T-cell (primary cell): Measurements from ENCODE around the gene BAHD1. TPM values are rescaled to one million over a fixed set of nuclear protein-coding genes. Genes with fewer than 3 reads are reported as not detected.

Experiments used
- ATAC-seq, 4 experiments: fragments of 200-7000 bp in 3 of 4; fragments of 150-1000 bp in 1 of 4; cut with Tn5 transposase; replicated peaks in 1 of 4; 1 replicate in 3 of 4; 2 replicates in 1 of 4; pipeline ENCODE4 v1.10.0; 2021; ENCODE audit warnings: moderate library complexity in 3 of 4, mild to moderate bottlenecking in 2 of 4, moderate number of reproducible peaks in 1 of 4
- CTCF ChIA-PET, 2 donors: fragments of 300-600 bp; sonication (Branson Sonifier 250); formaldehyde crosslinking; loops; one replicate each; lab custom pipeline; 2022; ENCODE audit warnings: antibody characterized with exemption in 2 of 2; lab: Charles Lee
- POLR2A ChIA-PET, 2 donors: fragments of 300-600 bp; sonication (Branson Sonifier 250); formaldehyde crosslinking; loops; one replicate each; lab custom pipeline; 2022; ENCODE audit warnings: antibody characterized with exemption in 2 of 2; lab: Charles Lee
- DNase-seq, 35 experiments: peaks; one replicate each; pipeline versions ENCODE4 v3.0.0 to v3.0.0-alpha.2; 2013 to 2023
- H3K27ac ChIP-seq: one replicate; pipeline ENCODE4 v1.5.1; 2013; ENCODE audit warnings: low read length
- H3K27me3 ChIP-seq, 2 experiments: replicated peaks in 1 of 2; 1 replicate in 1 of 2; 2 replicates in 1 of 2; pipeline versions ENCODE4 v1.6.1 to v1.7.0; 2013; ENCODE audit warnings: low read length in 1 of 2, mixed read lengths in 1 of 2; ENCODE audit not compliant: control insufficient read depth in 2 of 2, insufficient read depth in 2 of 2; ENCODE audit errors: extremely low read depth in 1 of 2
- H3K36me3 ChIP-seq, 2 donors: 1 replicate in 1 of 2; 2 replicates in 1 of 2; pipeline versions ENCODE4 v1.6.1 to v1.7.0; 2013; ENCODE audit warnings: low read length in 1 of 2; ENCODE audit not compliant: control insufficient read depth in 2 of 2, insufficient read depth in 1 of 2; ENCODE audit errors: extremely low read depth in 1 of 2
- H3K4me1 ChIP-seq, 2 experiments: 1 replicate in 1 of 2; 2 replicates in 1 of 2; pipeline versions ENCODE4 v1.6.1 to v1.7.0; 2013; ENCODE audit warnings: low read length in 2 of 2, mixed read lengths in 1 of 2; ENCODE audit not compliant: insufficient read depth in 2 of 2, control insufficient read depth in 1 of 2; ENCODE audit errors: extremely low read depth in 1 of 2
- H3K4me3 ChIP-seq, 2 donors: 1 replicate in 1 of 2; 2 replicates in 1 of 2; pipeline versions ENCODE4 v1.5.1 to v1.7.0; 2013; ENCODE audit warnings: mild to moderate bottlenecking in 2 of 2, low read length in 1 of 2, moderate library complexity in 1 of 2; ENCODE audit not compliant: control insufficient read depth in 1 of 2; ENCODE audit errors: extremely low read depth in 1 of 2
- H3K9me3 ChIP-seq: 2 replicates; pipeline ENCODE4 v1.7.0; 2013
- H3K27ac Mint-ChIP-seq, 2 donors: one replicate each; pipeline ENCODE4 v1.8.0; 2020 to 2021; ENCODE audit warnings: mild to moderate bottlenecking in 2 of 2, mixed read lengths in 2 of 2
- H3K27me3 Mint-ChIP-seq, 2 donors: one replicate each; pipeline ENCODE4 v1.8.0; 2021 to 2022; ENCODE audit warnings: mixed read lengths in 2 of 2
- H3K36me3 Mint-ChIP-seq: one replicate; pipeline ENCODE4 v1.8.0; 2021; ENCODE audit warnings: mixed read lengths
- H3K4me1 Mint-ChIP-seq, 3 donors: one replicate each; pipeline ENCODE4 v1.8.0; 2020 to 2022; ENCODE audit warnings: mixed read lengths in 3 of 3, mild to moderate bottlenecking in 1 of 3
- H3K4me3 Mint-ChIP-seq, 3 donors: one replicate each; pipeline ENCODE4 v1.8.0; 2020 to 2022; ENCODE audit warnings: mild to moderate bottlenecking in 3 of 3, mixed read lengths in 3 of 3, moderate library complexity in 3 of 3
- H3K9me3 Mint-ChIP-seq, 3 donors: one replicate each; pipeline ENCODE4 v1.8.0; 2020 to 2022; ENCODE audit warnings: mixed read lengths in 3 of 3
- WGBS: methylation state at CpG from one replicate; pipeline ENCODE4 v1.1.5; 2013; ENCODE audit warnings: missing lambda C conversion rate; ENCODE audit not compliant: insufficient coverage; 5-methylcytosine and 5-hydroxymethylcytosine counted together
- total RNA-seq, 35 experiments: library from RNA in 6 of 35; stranded (reverse) in 6 of 35; fragments of 120-200 nt in 1 of 35; gene quantifications; one replicate each; pipeline versions ENCODE4 v1.2.1 to v1.2.4 and lab custom pipeline; 2013 to 2026

The BAHD1 gene
- total RNA-seq, 5 donors from 2014 or later (not counting 1 experiment from before 2014, with no cell fraction given) = 31.1 to 50.9 (median 48.1) TPM

DNA sequence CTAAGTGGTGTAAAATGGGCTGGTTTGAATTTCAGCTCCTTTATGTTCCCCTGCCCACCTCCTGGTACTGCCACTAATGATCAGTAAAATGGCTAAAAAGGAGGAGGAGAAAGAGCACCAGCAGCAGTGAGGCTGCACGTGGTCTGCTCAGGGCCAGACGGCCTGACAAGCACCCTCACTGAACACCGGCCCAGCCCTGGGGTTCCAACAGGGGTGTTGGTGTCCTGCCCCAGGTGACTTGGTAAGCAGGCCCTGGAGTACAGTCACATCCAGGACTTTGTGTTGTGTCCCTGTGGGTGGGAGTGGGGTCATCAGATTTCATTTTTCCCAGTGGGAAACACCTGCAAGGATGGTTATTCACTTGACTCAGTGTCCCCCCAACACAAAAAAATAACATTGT, 5.4 kb downstream of the BAHD1 start:
- ATAC-seq (no peak), DNase-seq (no peak)
- no peaks in the 10 kb centered on the region for H3K27me3 ChIP-seq
- ChIA-PET POLR2A (no interaction called here), CTCF (interaction anchor here in 1 of 2 donors (1.3 kb wide), 1 partner anchor 23 kb away, joined by 3 read pairs; no protein-coding TSS in a partner anchor)
- Mint-ChIP-seq H3K4me1 (peaks cover 67 to 74% (median 68%) of the 10 kb centered on the region in 3 donors), H3K4me3 (no peak overlapping the region), H3K36me3 (no peaks in the 10 kb centered on the region), H3K27me3 (no peaks in the 10 kb centered on the region), H3K9me3 (no peaks in the 10 kb centered on the region), H3K27ac (no peak overlapping the region)
- WGBS = 91% methylated on average over 3 of the region's 3 CpGs
- H3K27ac ChIP-seq = no peak overlapping the region
- no peak overlapping the region for H3K4me3 ChIP-seq
- no peaks in the 10 kb centered on the region for H3K9me3 ChIP-seq
- H3K4me1 ChIP-seq = peaks cover 3 to 50% of the 10 kb centered on the region in 2 experiments
- no peaks in the 10 kb centered on the region for H3K36me3 ChIP-seq

DNA sequence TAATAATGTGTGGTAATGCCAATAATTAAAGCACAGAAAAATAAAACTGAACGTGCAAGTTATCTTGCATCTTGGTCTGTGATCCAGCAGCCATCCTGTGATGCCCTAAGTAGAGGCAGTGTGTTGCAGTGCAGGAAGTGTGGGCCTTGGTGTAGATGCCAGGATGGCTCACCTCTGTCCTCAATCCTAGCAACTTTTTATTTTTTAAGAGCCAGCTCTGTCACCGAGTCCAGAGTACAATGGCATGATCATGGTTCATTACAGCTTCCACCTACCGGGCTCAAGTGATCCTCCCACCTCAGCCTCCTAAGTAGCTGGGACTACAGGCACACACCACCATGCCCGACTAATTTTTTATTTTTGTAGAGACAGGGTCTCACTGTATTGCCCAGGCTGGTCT, 7.6 kb downstream of the BAHD1 start:
- POLR2A ChIA-PET = no interaction called here
- CTCF ChIA-PET = interaction anchor here (0.6 to 0.7 kb wide), 2 partner anchors 144 to 180 kb away, joined by 3 read pairs; no protein-coding TSS in a partner anchor
- H3K36me3 Mint-ChIP-seq = no peaks in the 10 kb centered on the region

DNA sequence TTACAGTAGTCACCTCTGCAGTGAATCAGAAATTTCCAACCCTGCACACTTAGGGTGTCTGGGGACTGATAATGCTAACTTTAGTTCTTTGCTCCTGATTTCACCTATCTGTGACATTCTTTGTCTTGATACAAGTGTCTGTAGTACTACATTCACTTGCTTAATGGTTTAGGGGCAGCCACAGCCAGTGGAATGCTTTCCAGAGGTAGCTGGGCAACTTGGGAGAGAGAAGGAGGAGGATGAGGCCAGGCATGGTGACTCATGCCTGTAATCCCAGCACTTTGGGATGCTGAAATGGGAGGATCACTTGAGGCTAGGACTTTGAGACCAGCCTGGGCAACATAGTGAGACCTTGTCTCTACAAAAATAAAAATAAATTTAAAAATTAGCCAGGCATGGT, 8.5 kb downstream of the BAHD1 start:
- CTCF ChIA-PET = interaction anchor here in 1 of 2 donors (0.7 kb wide), 1 partner anchor 260 kb away, joined by 6 read pairs; no protein-coding TSS in a partner anchor
- H3K27me3 Mint-ChIP-seq = no peaks in the 10 kb centered on the region
- no peaks in the 10 kb centered on the region for H3K27me3 ChIP-seq
- H3K36me3 ChIP-seq = no peaks in the 10 kb centered on the region
- H3K27ac ChIP-seq = no peak overlapping the region
- H3K36me3 Mint-ChIP-seq = no peaks in the 10 kb centered on the region
- no peak for DNase-seq
- no peaks in the 10 kb centered on the region for H3K9me3 ChIP-seq
- H3K4me1 Mint-ChIP-seq = peaks cover 77 to 85% (median 79%) of the 10 kb centered on the region in 3 donors
- H3K9me3 Mint-ChIP-seq = no peaks in the 10 kb centered on the region
- H3K27ac Mint-ChIP-seq = peak overlapping the region; percentile 60 to 72
- no peak overlapping the region for H3K4me3 Mint-ChIP-seq
- H3K4me1 ChIP-seq = peaks cover 16 to 64% of the 10 kb centered on the region in 2 experiments
- POLR2A ChIA-PET = interaction anchor here in 1 of 2 donors (0.6 to 0.7 kb wide), 2 partner anchors 10 to 200 kb away, joined by 3 to 5 read pairs; no protein-coding TSS in a partner anchor
- ATAC-seq = no peak
- H3K4me3 ChIP-seq = no peak overlapping the region

More for the DNA sequence above, 7.6 kb downstream of the BAHD1 start:
- Histone ChIP-seq H3K36me3 (no peaks in the 10 kb centered on the region), H3K4me3 (no peak overlapping the region), H3K27ac (no peak overlapping the region), H3K9me3 (no peaks in the 10 kb centered on the region), H3K27me3 (no peaks in the 10 kb centered on the region), H3K4me1 (peaks cover 11 to 60% of the 10 kb centered on the region in 2 experiments)
- no peaks in the 10 kb centered on the region for H3K9me3 Mint-ChIP-seq
- DNase-seq (no peak), ATAC-seq (no peak)
- H3K4me3 Mint-ChIP-seq = no peak overlapping the region
- H3K27me3 Mint-ChIP-seq = no peaks in the 10 kb centered on the region
- peak overlapping the region in 1 of 2 donors; percentile 22 for H3K27ac Mint-ChIP-seq
- H3K4me1 Mint-ChIP-seq = peaks cover 77 to 85% (median 79%) of the 10 kb centered on the region in 3 donors
- WGBS = 93% methylated on average over 3 of the region's 4 CpGs

DNA sequence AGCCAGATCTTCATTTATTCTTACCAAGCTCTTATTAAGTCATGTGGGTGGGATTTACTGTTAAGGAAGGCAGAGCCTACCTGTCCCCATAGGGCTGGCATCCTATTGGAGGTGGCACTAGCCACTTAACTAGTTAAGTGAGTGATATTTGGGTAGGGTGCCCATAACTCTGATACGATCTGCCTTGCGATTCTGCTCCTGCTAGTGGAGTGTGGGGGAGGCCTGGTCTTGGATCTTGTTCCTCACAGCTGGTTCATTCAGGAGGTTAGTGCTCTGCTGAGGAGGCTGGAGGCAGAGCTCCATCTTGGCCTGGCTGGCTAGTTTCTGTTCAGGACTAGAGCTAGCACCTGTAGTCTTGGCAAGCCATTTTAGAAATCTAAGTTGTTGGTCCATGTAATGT, 9.3 kb downstream of the BAHD1 start:
- H3K36me3 Mint-ChIP-seq = no peaks in the 10 kb centered on the region
- peaks cover 23 to 65% of the 10 kb centered on the region in 2 experiments for H3K4me1 ChIP-seq
- H3K27ac ChIP-seq = no peak overlapping the region
- POLR2A ChIA-PET = no interaction called here
- 80% methylated on average over 1 of the region's 2 CpGs for WGBS
- no peaks in the 10 kb centered on the region for H3K9me3 Mint-ChIP-seq
- H3K9me3 ChIP-seq = no peaks in the 10 kb centered on the region
- H3K27me3 ChIP-seq = no peaks in the 10 kb centered on the region
- H3K36me3 ChIP-seq = no peaks in the 10 kb centered on the region
- peak overlapping the region in 1 of 3 donors; percentile 12 for H3K4me3 Mint-ChIP-seq
- H3K4me3 ChIP-seq = no peak overlapping the region
- DNase-seq (no peak), ATAC-seq (no peak)
- H3K27ac Mint-ChIP-seq = peak overlapping the region; percentile 60 to 97
- H3K27me3 Mint-ChIP-seq = no peaks in the 10 kb centered on the region
- peaks cover 77 to 85% (median 79%) of the 10 kb centered on the region in 3 donors for H3K4me1 Mint-ChIP-seq
- CTCF ChIA-PET = interaction anchor here (0.5 to 0.7 kb wide), 2 partner anchors 9 to 190 kb away, joined by 3 read pairs; no protein-coding TSS in a partner anchor

DNA sequence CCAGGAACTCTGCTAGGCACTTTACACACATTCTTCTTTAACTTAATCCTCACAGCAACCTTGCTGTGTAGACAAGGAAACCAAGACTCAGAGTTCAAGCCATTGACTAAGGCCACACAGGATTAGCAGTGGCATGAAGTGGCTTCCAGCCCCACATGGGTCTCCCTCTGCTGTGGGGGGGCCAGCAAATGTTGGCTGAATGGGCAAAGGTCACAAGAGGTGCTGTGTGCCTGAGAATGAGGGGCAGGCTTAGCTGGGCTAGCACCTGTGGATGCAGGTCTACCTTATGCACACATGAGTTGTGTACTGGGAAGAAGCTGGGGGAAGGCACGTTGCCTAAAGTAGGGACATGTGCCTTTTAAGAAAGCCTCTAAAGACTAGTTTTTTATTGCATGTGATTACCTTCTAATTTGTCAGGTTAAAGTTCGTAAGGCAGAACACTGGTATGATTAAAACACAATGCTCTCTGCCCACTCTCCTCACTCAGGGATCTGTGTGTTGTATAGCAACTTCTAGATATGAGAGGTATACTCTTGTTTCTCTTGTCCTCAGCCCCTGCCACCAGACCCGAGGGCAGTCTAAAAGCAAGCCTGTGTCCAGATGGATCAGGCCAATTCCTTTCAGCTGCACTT, 10.9 kb downstream of the BAHD1 start:
- no peaks in the 10 kb centered on the region for H3K27me3 Mint-ChIP-seq
- DNase-seq = no peak
- ChIA-PET POLR2A (interaction anchor here (0.5 to 1.0 kb wide), 3 partner anchors 9 to 58 kb away, joined by 3 to 9 read pairs (median 3); no protein-coding TSS in a partner anchor), CTCF (interaction anchor here (0.6 to 0.8 kb wide), 4 partner anchors 9 to 111 kb away, joined by 3 to 9 read pairs (median 5); partner anchors contain the start of gene BAHD1 (in 1 of the 2))
- Histone ChIP-seq H3K4me1 (peaks cover 30 to 73% of the 10 kb centered on the region in 2 experiments), H3K4me3 (no peak overlapping the region), H3K9me3 (no peaks in the 10 kb centered on the region), H3K27me3 (no peaks in the 10 kb centered on the region), H3K36me3 (no peaks in the 10 kb centered on the region), H3K27ac (peak overlapping the region; percentile 52)
- H3K4me3 Mint-ChIP-seq = peak overlapping the region; percentile 18 to 80 (median 71)
- peaks cover 84 to 88% (median 86%) of the 10 kb centered on the region in 3 donors for H3K4me1 Mint-ChIP-seq
- ATAC-seq = peak in 1 of 4 experiments; percentile 3
- H3K36me3 Mint-ChIP-seq = no peaks in the 10 kb centered on the region
- no peaks in the 10 kb centered on the region for H3K9me3 Mint-ChIP-seq
- H3K27ac Mint-ChIP-seq = peak overlapping the region; percentile 97
- WGBS = 94% methylated on average over 2 of the region's 3 CpGs

DNA sequence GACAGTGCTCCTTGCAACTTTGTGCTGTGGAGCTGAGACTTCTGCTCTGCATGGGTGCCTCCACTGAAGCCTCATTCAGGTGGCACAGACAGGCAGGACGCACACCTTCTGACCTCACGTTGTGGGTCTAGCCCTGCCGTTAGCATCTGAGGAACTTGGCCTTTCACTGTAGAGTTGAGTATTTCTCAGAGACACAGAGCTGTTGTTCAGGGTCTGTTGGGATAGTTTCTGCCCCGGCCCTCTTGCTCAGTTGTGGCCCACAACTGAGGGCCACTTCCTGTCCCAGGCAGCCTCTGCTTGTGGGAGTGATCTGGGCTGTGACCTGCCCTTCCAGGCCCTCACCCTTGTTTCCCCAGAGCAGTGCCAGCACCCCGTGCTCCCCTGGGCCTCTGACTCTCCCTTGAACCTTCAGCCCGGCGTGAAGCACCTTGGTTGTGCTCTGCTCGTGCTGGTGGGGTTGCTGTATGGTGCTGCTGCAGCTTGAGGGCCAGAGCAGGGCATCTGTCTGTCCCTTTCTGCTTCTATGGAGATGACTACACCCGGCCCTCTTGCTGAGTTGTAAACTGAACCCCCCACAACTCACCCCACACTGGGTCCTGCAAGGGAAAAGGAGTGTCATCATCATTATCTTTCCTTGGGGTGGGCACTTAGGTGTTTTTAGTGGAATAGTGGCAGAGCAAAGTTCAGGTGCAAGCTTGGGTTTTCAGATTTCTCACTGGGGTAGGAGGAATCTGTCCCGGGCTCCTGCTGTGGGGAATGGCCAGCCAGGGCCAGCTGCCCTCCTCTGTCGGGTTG, 11.7 kb downstream of the BAHD1 start:
- DNase-seq (peak in 1 of 35 experiments; percentile 16), ATAC-seq (peak; percentile 52 to 58 (median 55))
- POLR2A ChIA-PET = interaction anchor here in 1 of 2 donors (0.5 kb wide), 1 partner anchor 28 kb away, joined by 9 read pairs; no protein-coding TSS in a partner anchor
- Histone ChIP-seq H3K27me3 (no peaks in the 10 kb centered on the region), H3K36me3 (no peaks in the 10 kb centered on the region), H3K4me1 (peaks cover 31 to 82% of the 10 kb centered on the region in 2 experiments), H3K4me3 (peak overlapping the region in 1 of 2 donors; percentile 33), H3K9me3 (no peaks in the 10 kb centered on the region), H3K27ac (peak overlapping the region; percentile 52)
- Mint-ChIP-seq H3K4me1 (peaks cover 88 to 91% (median 90%) of the 10 kb centered on the region in 3 donors), H3K27me3 (no peaks in the 10 kb centered on the region), H3K9me3 (no peaks in the 10 kb centered on the region), H3K27ac (peak overlapping the region; percentile 97), H3K36me3 (no peaks in the 10 kb centered on the region), H3K4me3 (peak overlapping the region; percentile 71 to 80 (median 74))
- 24% methylated on average over 5 of the region's 11 CpGs for WGBS
- CTCF ChIA-PET = no interaction called here
